Neuronal stem cell (in vitro differentiated cells): ENCODE results near the gene CELA1.

ENCODE experiments used
- DNase-seq: peaks from one replicate; pipeline ENCODE4 v3.0.0-alpha.2; 2013; ENCODE audit warnings: low spot score
- H2AFZ ChIP-seq: one replicate; pipeline ENCODE4 v1.6.1; 2013; ENCODE audit warnings: mild to moderate bottlenecking, low read length, inconsistent platforms
- H2AK5ac ChIP-seq: 2 replicates; pipeline ENCODE4 v1.6.1; 2013; ENCODE audit warnings: low read depth, mild to moderate bottlenecking, inconsistent platforms, low read length, moderate library complexity, mixed read lengths
- H2BK120ac ChIP-seq: 2 replicates; pipeline ENCODE4 v1.6.1; 2013; ENCODE audit warnings: low read depth, mild to moderate bottlenecking, inconsistent platforms, low read length, moderate library complexity, mixed read lengths
- H2BK12ac ChIP-seq: one replicate; pipeline ENCODE4 v1.6.1; 2013; ENCODE audit warnings: low read length, inconsistent platforms
- H2BK15ac ChIP-seq: 2 replicates; pipeline ENCODE4 v1.6.1; 2013; ENCODE audit warnings: mild to moderate bottlenecking, low read length, inconsistent platforms, mixed read lengths
- H2BK5ac ChIP-seq: one replicate; pipeline ENCODE4 v1.6.1; 2013; ENCODE audit warnings: inconsistent platforms, mild to moderate bottlenecking, low read length, moderate library complexity
- H3K14ac ChIP-seq: one replicate; pipeline ENCODE4 v1.6.1; 2013; ENCODE audit warnings: low read length, inconsistent platforms
- H3K18ac ChIP-seq: 2 replicates; pipeline ENCODE4 v1.6.1; 2013; ENCODE audit warnings: low read length, inconsistent platforms
- H3K23ac ChIP-seq: 2 replicates; pipeline ENCODE4 v1.6.1; 2013; ENCODE audit warnings: low read depth, mild to moderate bottlenecking, mixed read lengths, low read length, inconsistent platforms; ENCODE audit not compliant: poor library complexity
- H3K27ac ChIP-seq: replicated peaks from 3 replicates; pipeline ENCODE4 v1.5.1; 2013; ENCODE audit warnings: low read length, inconsistent platforms
- H3K27me3 ChIP-seq, 3 experiments: 2 replicates each; pipeline ENCODE4 v1.6.1; 2013; ENCODE audit warnings: low read length in 3 of 3, mild to moderate bottlenecking in 2 of 3, inconsistent platforms in 1 of 3, low read depth in 1 of 3, mixed read lengths in 1 of 3, moderate library complexity in 1 of 3; ENCODE audit not compliant: control insufficient read depth in 3 of 3, insufficient read depth in 3 of 3
- H3K36me3 ChIP-seq, 2 donors: replicated peaks in 1 of 2; 2 replicates each; pipeline ENCODE4 v1.6.1; 2013; ENCODE audit warnings: low read length in 2 of 2; ENCODE audit not compliant: control insufficient read depth in 2 of 2, insufficient read depth in 2 of 2
- H3K4ac ChIP-seq: 2 replicates; pipeline ENCODE4 v1.6.1; 2013; ENCODE audit warnings: inconsistent platforms, mild to moderate bottlenecking, low read length, moderate library complexity
- H3K4me1 ChIP-seq, 2 donors: 1 replicate in 1 of 2; 2 replicates in 1 of 2; pipeline ENCODE4 v1.6.1; 2013; ENCODE audit warnings: low read length in 2 of 2, low read depth in 1 of 2; ENCODE audit not compliant: control insufficient read depth in 2 of 2, insufficient read depth in 1 of 2
- H3K4me2 ChIP-seq: one replicate; pipeline ENCODE4 v1.6.1; 2013; ENCODE audit warnings: mild to moderate bottlenecking, low read length, inconsistent platforms; ENCODE audit not compliant: insufficient read depth, poor library complexity, severe bottlenecking
- H3K4me3 ChIP-seq, 2 donors: 2 replicates each; pipeline ENCODE4 v1.5.1; 2013; ENCODE audit warnings: low read length in 2 of 2, mild to moderate bottlenecking in 2 of 2, inconsistent platforms in 1 of 2, moderate library complexity in 1 of 2
- H3K79me1 ChIP-seq: one replicate; pipeline ENCODE4 v1.6.1; 2013; ENCODE audit warnings: low read depth, mild to moderate bottlenecking, inconsistent platforms, low read length, moderate library complexity
- H3K9ac ChIP-seq: one replicate; pipeline ENCODE4 v1.6.1; 2013; ENCODE audit warnings: mild to moderate bottlenecking, low read depth, low read length, inconsistent platforms; ENCODE audit not compliant: poor library complexity
- H3K9me3 ChIP-seq, 2 donors: replicated peaks in 1 of 2; 2 replicates each; pipeline versions ENCODE3 to v1.6.1; 2013; ENCODE audit warnings: low read length in 2 of 2, mild to moderate bottlenecking in 2 of 2, inconsistent platforms in 1 of 2, low read depth in 1 of 2, mixed read lengths in 1 of 2, moderate library complexity in 1 of 2; ENCODE audit not compliant: control insufficient read depth in 2 of 2, insufficient read depth in 1 of 2
- H4K8ac ChIP-seq: one replicate; pipeline ENCODE4 v1.6.1; 2013; ENCODE audit warnings: low read depth, mild to moderate bottlenecking, inconsistent platforms, low read length, moderate library complexity
- H4K91ac ChIP-seq: one replicate; pipeline ENCODE4 v1.6.1; 2013; ENCODE audit warnings: low read length, low read depth, mild to moderate bottlenecking, inconsistent platforms; ENCODE audit not compliant: poor library complexity
- WGBS, 2 donors: extraction: QIAGEN DNeasy Blood & Tissue Kit; methylation state at CpG; one replicate each; pipeline ENCODE4 v1.1.7; 2013; ENCODE audit warnings: missing lambda C conversion rate in 2 of 2, mixed read lengths in 1 of 2; ENCODE audit not compliant: insufficient read length in 2 of 2, insufficient replicate concordance in 1 of 2; ENCODE audit errors: extremely low coverage in 2 of 2; 5-methylcytosine and 5-hydroxymethylcytosine counted together

CELA1 gene

DNA sequence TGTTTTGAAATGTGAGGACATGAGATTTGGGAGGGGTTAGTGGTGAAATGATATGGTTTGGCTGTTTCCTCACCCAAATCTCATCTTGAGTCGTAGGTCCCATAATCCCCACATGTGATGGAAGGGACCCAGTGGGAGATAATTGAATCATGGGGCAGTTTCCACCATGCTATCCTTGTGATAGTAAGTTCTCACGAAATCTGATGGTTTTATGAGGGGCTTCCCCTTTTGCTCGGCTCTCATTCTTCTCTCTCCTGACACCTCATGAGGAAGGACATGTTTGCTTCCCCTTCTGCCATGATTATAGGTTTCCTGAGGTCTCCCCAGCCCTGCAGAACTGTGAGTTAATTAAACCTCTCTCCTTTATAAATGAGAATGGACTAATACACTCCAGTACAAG, 26.7 kb upstream of the CELA1 start:
- H2BK12ac ChIP-seq, result no peak overlapping the region
- WGBS, 2 donors, result no CpG with 5 or more reads among the region's 3 CpGs

DNA sequence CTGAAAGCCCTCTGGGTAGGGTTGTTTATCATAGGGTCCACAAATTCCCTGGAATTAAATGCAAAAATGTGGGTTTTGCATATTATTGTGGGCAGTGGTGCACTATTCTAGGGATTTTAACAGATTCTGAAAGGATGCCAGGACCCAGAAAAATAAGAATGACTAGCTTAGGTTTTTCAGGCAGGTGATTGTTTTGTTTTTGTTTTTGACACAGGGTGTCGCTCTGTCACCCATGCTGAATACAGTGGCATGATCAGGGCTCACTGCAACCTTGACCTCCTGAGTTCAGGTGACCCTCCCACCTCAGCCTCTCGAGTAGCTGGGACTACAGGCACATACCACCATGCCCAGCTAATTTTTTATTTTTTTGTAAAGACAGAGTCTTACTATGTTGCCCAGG, 25.5 kb upstream of the CELA1 start:
- Histone ChIP-seq H3K9me3 (peaks cover 0 to 4% of the 10 kb centered on the region in 2 donors), H3K36me3 (no peaks in the 10 kb centered on the region), H2AK5ac (no peak overlapping the region), H3K4ac (no peak overlapping the region), H3K23ac (no peak overlapping the region), H3K4me3 (no peak overlapping the region), H3K18ac (no peak overlapping the region), H4K91ac (no peak overlapping the region), H2BK120ac (no peak overlapping the region), H2BK5ac (no peak overlapping the region), H3K14ac (no peak overlapping the region), H4K8ac (no peak overlapping the region), H3K4me1 (peaks cover 4 to 7% of the 10 kb centered on the region in 2 donors), H3K9ac (no peak overlapping the region), H3K27me3 (peaks cover 0 to 31% (median 11%) of the 10 kb centered on the region in 3 experiments), H3K4me2 (no peak overlapping the region), H2BK15ac (no peak overlapping the region), H3K27ac (peak overlapping the region; percentile 1), H2AFZ (peak overlapping the region; percentile 75), H2BK12ac (no peak overlapping the region), H3K79me1 (no peaks in the 10 kb centered on the region)
- no CpG with 5 or more reads among the region's 2 CpGs for WGBS, 2 donors
- no peak for DNase-seq

More for the DNA sequence above, 26.7 kb upstream of the CELA1 start:
- peaks cover 4 to 5% of the 10 kb centered on the region in 2 donors for H3K4me1 ChIP-seq
- H2AK5ac ChIP-seq, result no peak overlapping the region
- H3K4me3 ChIP-seq, result no peak overlapping the region
- H3K36me3 ChIP-seq, result no peaks in the 10 kb centered on the region
- no peak overlapping the region for H4K91ac ChIP-seq
- H3K14ac ChIP-seq, result no peak overlapping the region
- peaks cover 0 to 4% of the 10 kb centered on the region in 2 donors for H3K9me3 ChIP-seq
- H3K79me1 ChIP-seq, result no peaks in the 10 kb centered on the region
- H2BK120ac ChIP-seq, result no peak overlapping the region
- no peak overlapping the region for H3K23ac ChIP-seq
- H4K8ac ChIP-seq, result no peak overlapping the region
- H3K9ac ChIP-seq, result no peak overlapping the region
- H3K18ac ChIP-seq, result no peak overlapping the region
- H2AFZ ChIP-seq, result no peak overlapping the region
- H3K4me2 ChIP-seq, result no peak overlapping the region
- no peak overlapping the region for H2BK15ac ChIP-seq
- peaks cover 0 to 33% (median 20%) of the 10 kb centered on the region in 3 experiments for H3K27me3 ChIP-seq
- no peak for DNase-seq
- H3K27ac ChIP-seq, result no peak overlapping the region
- H2BK5ac ChIP-seq, result no peak overlapping the region
- H3K4ac ChIP-seq, result no peak overlapping the region

DNA sequence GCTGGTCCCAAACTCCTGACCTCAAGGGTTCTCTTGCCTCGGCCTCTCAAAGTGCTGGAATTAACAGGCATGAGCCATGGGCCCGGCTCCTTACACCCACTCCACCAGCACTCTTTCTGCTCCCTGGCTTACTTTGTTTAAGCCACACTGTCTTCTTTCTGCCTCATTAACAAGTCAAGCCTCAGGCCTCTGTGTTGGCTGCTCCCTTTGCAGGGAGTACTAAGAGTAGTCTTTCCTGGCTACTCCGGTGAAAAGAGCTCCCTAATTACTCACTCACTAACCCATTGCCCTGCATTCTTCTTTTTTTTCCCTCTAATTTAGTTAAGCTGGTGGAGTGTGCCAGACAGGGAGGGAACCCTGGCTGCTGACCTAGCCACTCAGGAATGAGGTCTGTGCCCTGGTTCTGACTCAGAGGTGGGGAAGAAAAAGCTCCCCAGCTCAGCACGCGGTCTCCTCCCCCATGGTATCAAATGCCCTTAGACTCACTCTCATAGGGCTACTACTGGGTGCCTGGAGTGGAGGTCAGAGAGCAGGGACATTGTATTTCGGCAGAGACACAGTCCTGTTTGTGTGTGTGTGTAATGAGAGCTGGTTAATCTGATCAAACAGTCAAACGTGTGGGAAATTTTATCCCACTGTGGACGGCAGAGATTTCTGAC, 24.9 kb upstream of the CELA1 start:
- H3K9ac ChIP-seq, result no peak overlapping the region
- no peak overlapping the region for H2BK12ac ChIP-seq
- H3K4me2 ChIP-seq, result no peak overlapping the region
- peak overlapping the region; percentile 75 for H2AFZ ChIP-seq
- no peak overlapping the region for H4K8ac ChIP-seq
- H3K14ac ChIP-seq, result no peak overlapping the region
- peaks cover 0 to 31% (median 11%) of the 10 kb centered on the region in 3 experiments for H3K27me3 ChIP-seq
- H3K79me1 ChIP-seq, result no peaks in the 10 kb centered on the region
- H2BK15ac ChIP-seq, result no peak overlapping the region
- no peak overlapping the region for H3K18ac ChIP-seq
- H3K4me1 ChIP-seq, result peaks cover 4 to 7% of the 10 kb centered on the region in 2 donors
- peaks cover 0 to 4% of the 10 kb centered on the region in 2 donors for H3K9me3 ChIP-seq
- H3K36me3 ChIP-seq, result no peaks in the 10 kb centered on the region
- no peak overlapping the region for H2BK120ac ChIP-seq
- no peak overlapping the region for H3K4me3 ChIP-seq
- no peak overlapping the region for H3K4ac ChIP-seq
- no peak overlapping the region for H3K23ac ChIP-seq
- H2BK5ac ChIP-seq, result no peak overlapping the region
- H3K27ac ChIP-seq, result peak overlapping the region; percentile 1
- H2AK5ac ChIP-seq, result no peak overlapping the region
- no CpG with 5 or more reads among the region's 8 CpGs for WGBS, 2 donors
- no peak overlapping the region for H4K91ac ChIP-seq
- DNase-seq, result peak; percentile 86

DNA sequence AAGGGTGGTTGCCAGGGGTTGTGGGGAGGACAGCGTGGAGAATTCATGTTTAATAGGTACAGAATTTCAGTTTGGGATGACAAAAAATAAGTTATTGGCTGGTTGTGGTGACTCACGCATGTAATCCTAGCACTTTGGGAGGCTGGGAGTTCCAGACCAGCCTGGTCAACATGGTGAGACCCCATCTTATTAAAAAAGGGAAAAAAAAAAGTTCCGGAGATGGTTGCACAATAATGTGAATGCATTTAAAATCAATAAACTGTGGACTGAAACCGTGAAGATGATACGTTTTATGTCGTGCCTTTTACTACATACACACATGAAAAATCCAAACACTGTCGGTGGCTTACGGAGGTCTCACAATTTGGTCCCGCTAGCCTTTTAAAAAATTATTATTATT, 24.2 kb upstream of the CELA1 start:
- no CpG with 5 or more reads among the region's 9 CpGs for WGBS, 2 donors
- no peak overlapping the region for H2AFZ ChIP-seq
- H3K4me2 ChIP-seq, result no peak overlapping the region
- no peak overlapping the region for H3K27ac ChIP-seq
- H2BK12ac ChIP-seq, result no peak overlapping the region
- H4K8ac ChIP-seq, result no peak overlapping the region
- no peak overlapping the region for H2AK5ac ChIP-seq
- H2BK120ac ChIP-seq, result no peak overlapping the region
- H3K4me1 ChIP-seq, result peaks cover 4 to 7% of the 10 kb centered on the region in 2 donors
- H3K14ac ChIP-seq, result no peak overlapping the region
- no peak overlapping the region for H3K18ac ChIP-seq
- no peaks in the 10 kb centered on the region for H3K36me3 ChIP-seq
- no peak overlapping the region for H3K4me3 ChIP-seq
- peaks cover 0 to 31% (median 11%) of the 10 kb centered on the region in 3 experiments for H3K27me3 ChIP-seq
- no peak overlapping the region for H2BK15ac ChIP-seq
- no peak for DNase-seq
- H4K91ac ChIP-seq, result no peak overlapping the region
- H3K9ac ChIP-seq, result no peak overlapping the region
- no peak overlapping the region for H3K23ac ChIP-seq
- H3K9me3 ChIP-seq, result peaks cover 0 to 4% of the 10 kb centered on the region in 2 donors
- H3K79me1 ChIP-seq, result no peaks in the 10 kb centered on the region
- no peak overlapping the region for H3K4ac ChIP-seq
- H2BK5ac ChIP-seq, result no peak overlapping the region
